ENCODE measurements around the gene PLEKHG3. TPM values are rescaled to one million over a fixed set of nuclear protein-coding genes. Genes with fewer than 3 reads are reported as not detected.

Gene PLEKHG3
- total and polyA plus RNA-seq, 2 of the 4 experiments (the other 2 are of a cell fraction): 8.2 to 8.4 TPM

GRCh38 chr14:64723691-64724577, 19.7 kb downstream of the PLEKHG3 start:
- peaks cover 26% of the 10 kb centered on the region; the same call in 1 of the 2 replicates for H3K9me1 ChIP-seq (ENCODE audit: insufficient read depth, low read length)
- H4K20me1 ChIP-seq (ENCODE audit: insufficient read depth, low read length): no peaks in the 10 kb centered on the region; the same call in 1 of the 2 replicates
- H3K9me3 ChIP-seq (ENCODE audit: control insufficient read depth, insufficient read depth, low read length): no peaks in the 10 kb centered on the region
- no peak overlapping the region for H2BK120ac ChIP-seq (ENCODE audit: low read depth, low read length)
- in situ Hi-C loops (cut with MboI; ENCODE audit: low sequenced_read_pairs) (no loop called here), intact Hi-C loops (cut with micrococcal nuclease) (no loop called here), dilution Hi-C loops (cut with HindIII; ENCODE audit: low sequenced_read_pairs, unreplicated experiment) (no loop called here)
- H2AK5ac ChIP-seq (ENCODE audit: low read depth, low read length): no peak overlapping the region
- H3K4me1 ChIP-seq (ENCODE audit: control insufficient read depth, insufficient read depth, low read length): peaks cover 13% of the 10 kb centered on the region
- no peak overlapping the region for H3K23ac ChIP-seq (ENCODE audit: low read depth, low read length)
- no peak overlapping the region for H3K9ac ChIP-seq (ENCODE audit: low read depth, low read length)
- no peak overlapping the region for H4K91ac ChIP-seq (ENCODE audit: insufficient read depth, low read depth, low read length)
- H2BK5ac ChIP-seq (ENCODE audit: low read depth, low read length, poor library complexity, severe bottlenecking): no peak overlapping the region
- H4K5ac ChIP-seq (ENCODE audit: low read depth, low read length): no peak overlapping the region
- H3K4ac ChIP-seq (ENCODE audit: low read depth, low read length): no peak overlapping the region
- no peak overlapping the region for H4K8ac ChIP-seq (ENCODE audit: low read depth in 2 of 2, low read length in 2 of 2)
- H3K4me2 ChIP-seq (ENCODE audit: low read depth, low read length): no peak overlapping the region
- no peak overlapping the region for H2BK15ac ChIP-seq (ENCODE audit: low read depth, low read length)
- no peak overlapping the region for H2BK20ac ChIP-seq (ENCODE audit: low read depth, low read length)
- ChIA-PET POLR2A (ENCODE audit: unreplicated experiment) (no interaction called here), CTCF (no interaction called here)
- H3K4me3 ChIP-seq (ENCODE audit: insufficient read depth, low read depth, low read length): no peak overlapping the region
- no peaks in the 10 kb centered on the region for H3K27me3 ChIP-seq (ENCODE audit: control insufficient read depth, insufficient read depth, low read length)
- H3K27ac ChIP-seq (ENCODE audit: insufficient read depth, low read length): no peak overlapping the region
- DNase-seq (no peak), ATAC-seq (ENCODE audit: low read depth) (no peak)
- H3K56ac ChIP-seq (ENCODE audit: extremely low read depth, insufficient read depth, low read length): no peak overlapping the region
- no TSS peak for BruUV-seq (replicated peaks)
- H3K36me3 ChIP-seq (ENCODE audit: control insufficient read depth, insufficient read depth, low read length): peaks cover 10% of the 10 kb centered on the region
- no peak overlapping the region for H2AK9ac ChIP-seq (replicated peaks; ENCODE audit: low read depth, low read length, poor library complexity)
- H3K18ac ChIP-seq (ENCODE audit: low read depth, low read length): no peak overlapping the region
- H2AFZ ChIP-seq (replicated peaks; ENCODE audit: low read length, poor library complexity): no peak overlapping the region
- TF ChIP-seq MAFK (IDR thresholded peaks at IDR 0.05; ENCODE audit: low read depth, low read length) (no peak), BHLHE40 (IDR thresholded peaks at IDR 0.05; ENCODE audit: low read depth, low read length) (no peak), CEBPB (IDR thresholded peaks at IDR 0.05; ENCODE audit: low read depth, low read length) (no peak), CHD1 (IDR thresholded peaks at IDR 0.05; ENCODE audit: low read depth, low read length) (no peak), CTCF (conservative IDR thresholded peaks at IDR 0.05; ENCODE audit: low read depth, low read length) (no peak), MXI1 (IDR thresholded peaks at IDR 0.05; ENCODE audit: borderline replicate concordance, low read depth, low read length) (no peak), RAD21 (IDR thresholded peaks at IDR 0.05; ENCODE audit: low read length) (no peak), MAZ (IDR thresholded peaks at IDR 0.05; ENCODE audit: borderline replicate concordance, low read depth, low read length) (no peak), NFE2L2 (IDR thresholded peaks at IDR 0.05; ENCODE audit: low read depth, low read length) (no peak)
- no peak overlapping the region for H3K14ac ChIP-seq (replicated peaks; ENCODE audit: low read depth, low read length)
- peaks cover 0 to 24% of the 10 kb centered on the region in 2 experiments; a peak in 2 of 4 replicates for H3K79me1 ChIP-seq (ENCODE audit: low read depth in 1 of 2, low read length in 2 of 2)
- 72% methylated on average over 6 of the region's 15 CpGs; no CpG with 5 or more reads in 1 of the 2 experiments for WGBS, 2 experiments (ENCODE audit: extremely low coverage in 2 of 2, insufficient read length in 1 of 2)
